Stimulated activated CD4-positive, alpha-beta T cell treated with anti-CD3 and anti-CD28 coated beads, Interleukin-2, amount 100 ng/mL, for 4 hours (primary cell): ENCODE results near the gene C1QTNF8.

ENCODE experiments used
- DNase-seq: peaks from one replicate; pipeline ENCODE4 v3.0.0-alpha.2; 2020; ENCODE audit warnings: low read depth

Gene C1QTNF8

DNA sequence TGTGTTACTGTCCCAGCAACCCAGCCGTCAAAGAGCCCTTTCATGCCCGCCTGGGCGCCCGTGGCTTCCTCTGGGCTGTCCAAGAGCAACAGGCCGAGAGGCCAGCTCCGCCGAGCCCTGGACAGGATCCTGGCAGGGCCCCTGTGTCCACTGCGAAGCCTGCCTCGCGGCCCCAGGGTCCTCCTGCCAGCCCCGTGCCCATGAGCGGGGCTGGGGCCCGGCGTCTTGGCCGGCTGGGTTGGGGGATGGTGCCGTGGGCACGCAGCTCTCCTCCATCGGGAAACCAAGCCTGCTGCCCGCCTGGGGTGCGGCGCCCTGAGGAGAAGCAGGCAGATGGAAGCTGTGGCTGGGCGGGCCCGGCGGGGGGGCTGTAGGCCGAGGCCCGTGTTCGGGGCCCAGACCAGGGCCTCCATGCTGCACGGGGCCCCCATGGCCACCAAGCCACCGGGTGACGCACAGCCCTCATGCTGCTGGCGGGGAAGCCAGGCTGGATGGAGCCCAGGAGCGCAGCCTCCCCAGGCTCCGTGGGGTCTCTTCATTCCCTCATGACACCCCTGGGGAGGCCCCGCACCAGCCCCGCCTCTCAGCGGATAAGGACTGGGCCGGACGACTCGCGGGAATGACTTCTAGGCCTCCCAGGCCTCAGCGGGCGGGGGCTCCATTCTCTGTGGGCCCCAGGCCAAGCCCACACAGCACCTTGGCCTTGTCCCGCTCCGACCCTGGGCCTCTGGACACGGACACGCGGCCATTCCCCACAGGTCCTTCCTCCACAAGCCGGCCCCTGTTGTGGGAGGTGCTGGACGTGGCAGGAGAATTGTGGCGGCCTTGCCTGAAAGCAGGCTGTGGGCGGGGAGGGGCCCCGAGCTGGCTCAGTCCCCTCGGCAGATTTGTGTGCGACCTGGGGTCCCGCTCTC, at the start of gene C1QTNF8:
C1QTNF8 (minus strand) TSS at position 76 of the 914 bp plus-strand sequence. CDS start 1,322 bp downstream, outside the sequence.
- DNase-seq, result no peak

- DNase-seq, result no peak
Measured at GRCh38 chr16:1145383-1146100, 49.5 kb upstream of the C1QTNF8 start.

DNA sequence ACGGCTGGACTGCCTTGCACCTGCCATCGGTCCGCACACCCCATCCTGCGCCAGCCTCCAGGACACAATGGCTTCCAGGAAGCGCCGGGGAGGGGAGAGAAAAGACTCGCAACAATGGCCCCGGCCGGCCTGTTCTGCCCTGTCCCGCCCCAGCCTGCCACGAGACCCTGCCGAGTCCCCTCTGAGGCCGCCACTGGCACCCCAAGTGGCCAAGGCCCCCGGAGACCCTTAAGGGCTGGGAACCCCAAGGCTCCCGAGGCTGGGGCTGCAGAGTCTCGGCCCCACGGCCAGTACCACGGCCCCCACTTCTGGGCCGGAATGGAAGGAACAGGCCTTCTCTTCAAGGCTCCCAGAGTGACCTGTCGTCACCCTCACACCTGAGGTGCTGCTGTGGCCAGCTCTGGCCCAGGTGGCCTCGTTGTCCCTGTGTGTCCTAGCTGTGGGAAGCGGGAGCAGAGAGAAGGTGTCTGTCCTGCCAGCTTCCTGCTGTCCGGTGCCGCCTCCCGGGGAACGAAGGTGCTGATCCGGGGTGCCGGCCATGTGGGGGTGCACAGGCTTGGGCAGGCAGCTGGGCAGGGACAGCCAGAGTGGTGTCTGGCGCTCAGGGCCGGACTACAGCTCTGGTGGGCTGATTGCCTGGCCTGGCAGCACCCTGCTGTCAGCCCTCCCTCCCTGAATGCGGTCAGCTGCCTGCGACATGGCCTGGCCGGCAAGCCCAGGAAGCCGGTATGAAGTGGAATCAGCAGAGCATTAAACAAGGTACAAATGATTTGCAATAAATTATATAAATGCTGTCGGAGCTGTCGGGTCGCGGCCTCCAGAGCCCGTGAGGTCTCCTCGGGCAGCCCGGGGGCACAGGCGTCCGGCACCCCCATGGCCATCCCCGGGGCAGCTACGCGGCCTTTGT, 48.7 kb upstream of the C1QTNF8 start:
- DNase-seq, result no peak

DNA sequence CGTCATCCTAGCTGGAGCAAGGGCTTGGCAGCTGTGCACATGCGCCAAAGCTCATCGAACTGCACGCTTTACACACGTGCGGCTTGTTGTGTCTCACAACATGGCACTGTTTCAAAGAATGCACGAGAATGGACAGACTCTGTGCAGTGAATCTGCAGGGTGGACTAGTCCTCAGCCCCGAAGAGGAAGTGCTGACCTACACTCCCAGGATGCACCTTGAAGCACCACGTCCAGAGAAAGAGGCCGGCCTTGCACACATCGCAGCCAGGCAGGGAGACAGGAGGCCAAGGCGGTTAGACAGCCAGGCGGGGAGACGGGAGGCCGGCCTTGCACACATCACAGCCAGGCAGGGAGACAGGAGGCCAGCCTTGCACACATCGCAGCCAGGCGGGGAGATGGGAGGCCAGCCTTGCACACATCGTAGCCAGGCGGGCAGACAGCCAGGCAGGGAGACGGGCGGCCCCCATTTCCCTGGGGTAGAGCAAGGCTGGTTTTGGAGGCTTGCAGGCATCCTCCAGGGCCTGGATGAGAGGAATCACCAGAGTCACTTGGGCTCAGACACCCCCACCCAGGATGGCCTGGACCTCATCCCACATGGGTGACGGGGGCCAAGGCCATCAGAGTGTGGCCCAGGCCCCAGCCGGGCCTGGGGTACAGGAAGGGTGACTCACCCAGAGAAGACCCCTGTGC, 47.9 kb upstream of the C1QTNF8 start:
- DNase-seq, result no peak

- DNase-seq, result no peak
Measured at GRCh38 chr16:1142911-1143310, 46.9 kb upstream of the C1QTNF8 start.

DNA sequence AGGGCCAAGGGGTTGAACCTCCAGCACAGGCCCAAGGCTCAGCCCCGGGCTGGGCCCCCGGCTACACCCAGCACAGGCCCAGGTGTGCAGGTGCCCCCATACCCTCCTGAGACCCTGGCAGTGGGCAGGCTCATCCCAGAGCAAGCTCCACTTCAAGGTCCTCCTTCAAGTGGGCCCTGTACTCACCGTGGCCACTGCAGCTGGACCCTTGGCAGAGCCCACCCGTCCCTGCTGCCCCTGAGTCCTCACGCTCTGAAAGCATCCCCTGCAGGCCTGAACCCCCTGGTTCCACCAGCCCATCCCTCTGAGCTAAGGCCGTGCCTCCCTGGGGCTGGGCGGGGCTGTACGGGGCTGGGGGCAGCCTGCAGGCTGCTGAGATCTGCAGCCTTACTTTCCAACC, 45.7 kb upstream of the C1QTNF8 start:
- no peak for DNase-seq

DNA sequence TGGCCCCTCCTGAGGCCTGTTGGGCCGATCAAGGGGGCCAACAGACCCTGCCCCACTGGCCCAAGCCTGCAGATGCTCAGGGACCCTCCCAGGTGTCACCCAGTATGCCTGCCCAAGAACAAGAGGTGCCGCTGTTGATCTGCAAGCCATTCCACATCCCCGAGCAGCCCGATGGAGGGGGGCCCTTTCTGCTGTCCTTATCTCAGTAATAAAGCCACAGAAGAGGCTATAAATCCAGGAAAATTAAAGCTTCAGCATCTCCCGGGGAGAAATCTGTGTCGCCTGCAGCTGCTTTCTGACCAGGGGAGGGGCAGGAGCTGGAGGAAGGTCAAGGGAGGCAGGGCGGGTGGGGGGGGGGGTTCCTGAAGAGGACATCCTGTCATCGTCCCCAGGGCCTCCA, 45.1 kb upstream of the C1QTNF8 start:
- no peak for DNase-seq

- DNase-seq, result no peak
Measured at GRCh38 chr16:1140582-1141162, 44.6 kb upstream of the C1QTNF8 start.

DNA sequence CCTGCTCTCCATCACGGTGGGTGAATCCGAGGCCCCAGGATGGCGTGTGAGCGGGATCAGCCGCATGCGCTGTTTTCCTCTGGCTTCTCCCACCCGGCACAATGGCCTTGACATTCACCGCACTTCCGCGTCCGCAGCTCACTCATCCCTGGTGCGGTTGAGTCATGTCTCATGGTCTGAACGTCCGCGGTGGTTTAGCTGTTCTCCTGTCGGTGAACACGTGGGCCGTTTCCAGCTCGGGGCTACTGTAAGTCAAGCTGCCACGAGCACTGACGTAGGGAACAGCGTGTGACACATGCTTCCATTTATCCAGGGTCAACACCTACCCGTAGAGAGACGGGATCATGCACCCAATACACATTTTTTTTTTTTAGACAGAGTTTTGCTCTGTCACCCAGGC, 41.6 kb upstream of the C1QTNF8 start:
- DNase-seq, result no peak

GRCh38 chr16:1135459-1135825, 39.4 kb upstream of the C1QTNF8 start:
- no peak for DNase-seq

- no peak for DNase-seq
Measured at GRCh38 chr16:1134776-1135458, 38.9 kb upstream of the C1QTNF8 start.

- DNase-seq, result no peak
Measured at GRCh38 chr16:1133810-1134520, 37.9 kb upstream of the C1QTNF8 start.

GRCh38 chr16:1133271-1133670, 37.2 kb upstream of the C1QTNF8 start:
- no peak for DNase-seq

DNA sequence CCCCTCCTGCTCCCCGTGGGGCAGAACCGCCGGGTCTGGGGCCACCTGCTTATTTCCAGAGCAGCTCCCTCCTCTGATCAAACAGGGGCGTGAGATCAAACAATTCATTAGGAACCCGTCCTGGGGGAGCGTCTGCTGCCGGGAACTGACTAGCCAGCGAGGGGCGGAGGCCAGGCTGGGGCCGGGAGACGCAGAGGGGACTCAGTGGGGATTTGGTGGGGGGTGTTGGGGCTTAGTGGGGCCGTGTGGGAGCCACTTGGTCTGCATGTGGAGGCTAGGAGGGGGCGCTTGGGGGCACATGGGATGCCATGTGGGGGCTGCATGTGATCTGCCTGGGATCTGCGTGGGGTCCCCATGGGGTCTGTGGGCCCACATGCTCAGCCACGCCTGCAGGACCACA, 36.4 kb upstream of the C1QTNF8 start:
- DNase-seq, result no peak

DNA sequence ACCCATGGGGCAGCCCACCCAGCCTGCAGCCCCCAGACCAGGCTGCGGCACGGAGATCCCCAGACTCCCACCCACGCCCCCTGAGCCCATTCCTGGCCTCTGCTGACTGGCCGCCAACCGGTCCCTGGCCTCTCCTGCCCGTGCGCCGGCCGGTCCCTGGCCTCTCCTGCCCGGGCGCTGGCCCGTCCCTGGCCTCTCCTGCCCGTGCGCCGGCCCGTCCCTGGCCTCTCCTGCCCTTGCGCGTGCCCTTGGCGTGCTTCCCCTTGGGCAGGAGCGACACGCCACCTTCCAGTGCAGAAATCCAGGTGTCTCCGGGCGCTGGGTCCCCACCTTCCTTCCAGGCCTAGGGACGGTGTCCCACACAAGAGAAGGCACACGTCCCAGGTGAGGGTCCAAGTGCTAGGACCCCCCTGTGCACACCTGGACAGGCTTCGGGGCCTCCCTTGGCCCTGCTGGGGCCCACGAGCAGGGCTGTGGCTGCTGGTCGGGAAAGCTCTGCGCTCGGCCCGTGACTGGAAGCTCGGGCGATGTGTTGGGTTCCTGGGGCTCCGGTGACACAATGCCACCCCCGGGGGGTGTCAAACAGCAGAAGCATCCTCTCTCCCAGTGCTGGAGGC, 35.4 kb upstream of the C1QTNF8 start:
- DNase-seq, result no peak

- DNase-seq, result no peak
Measured at GRCh38 chr16:1130382-1130781, 34.3 kb upstream of the C1QTNF8 start.

DNA sequence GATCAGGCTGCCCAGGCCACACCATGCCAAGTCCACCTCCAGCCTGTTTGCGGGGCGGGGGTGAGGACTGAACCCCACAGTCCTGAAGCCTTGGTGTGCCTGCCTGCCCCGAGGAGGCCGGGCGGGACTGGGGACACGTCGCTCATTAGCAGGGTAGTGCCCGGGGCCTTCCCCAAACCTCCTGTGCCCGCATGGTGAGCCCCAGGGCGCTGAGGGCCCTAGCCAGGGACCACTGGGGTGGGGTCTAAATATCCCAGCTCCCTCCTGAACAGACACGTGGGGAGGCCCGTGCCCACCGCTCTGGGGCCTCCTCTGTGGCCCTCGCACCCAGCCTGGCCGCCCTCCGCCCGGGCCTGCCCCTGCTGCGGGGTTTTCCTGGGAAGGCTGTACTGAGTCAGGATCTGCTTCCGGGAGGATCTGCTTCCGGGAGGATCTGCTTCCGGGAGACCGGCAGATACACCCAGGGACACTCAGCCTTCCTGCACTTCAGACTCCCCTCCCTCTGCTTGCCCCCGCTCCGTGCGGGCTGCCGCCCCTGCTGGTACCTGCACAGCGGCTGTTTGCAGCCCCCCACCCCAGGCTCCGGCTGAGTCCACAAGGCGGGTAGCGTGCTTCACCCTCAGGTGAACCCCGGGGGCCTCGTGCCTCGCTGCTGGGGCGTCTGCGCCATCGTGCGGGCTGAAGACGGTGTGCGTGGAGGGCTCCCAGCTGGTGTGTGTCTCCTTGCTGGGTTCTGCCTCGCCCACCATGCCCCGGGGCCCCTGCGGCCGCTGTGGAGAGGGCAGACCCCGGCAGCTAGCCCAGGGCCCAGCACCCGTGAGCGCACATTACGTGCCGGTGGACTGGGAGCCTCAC, 33.3 kb upstream of the C1QTNF8 start:
- no peak for DNase-seq

- DNase-seq, result no peak
Measured at GRCh38 chr16:1127971-1128715, 32.1 kb upstream of the C1QTNF8 start.
